Rectal smooth muscle tissue (tissue), 1 donor: ENCODE measurements around the gene RALY.

Source experiments
- H3K27ac ChIP-seq: one replicate; pipeline ENCODE4 v1.7.0; 2013; ENCODE audit warnings: low read depth, low read length, inconsistent platforms
- H3K27me3 ChIP-seq: one replicate; pipeline ENCODE4 v1.7.0; 2013; ENCODE audit warnings: low read length; ENCODE audit not compliant: control insufficient read depth, insufficient read depth
- H3K36me3 ChIP-seq: one replicate; pipeline ENCODE4 v1.7.0; 2013; ENCODE audit warnings: low read length; ENCODE audit not compliant: control insufficient read depth, insufficient read depth
- H3K4me1 ChIP-seq: one replicate; pipeline ENCODE4 v1.7.0; 2013; ENCODE audit warnings: low read length; ENCODE audit not compliant: control insufficient read depth, insufficient read depth
- H3K4me3 ChIP-seq: one replicate; pipeline ENCODE4 v1.7.0; 2013; ENCODE audit warnings: low read length
- H3K9ac ChIP-seq: one replicate; pipeline ENCODE4 v1.7.0; 2013; ENCODE audit warnings: low read length

RALY gene

DNA sequence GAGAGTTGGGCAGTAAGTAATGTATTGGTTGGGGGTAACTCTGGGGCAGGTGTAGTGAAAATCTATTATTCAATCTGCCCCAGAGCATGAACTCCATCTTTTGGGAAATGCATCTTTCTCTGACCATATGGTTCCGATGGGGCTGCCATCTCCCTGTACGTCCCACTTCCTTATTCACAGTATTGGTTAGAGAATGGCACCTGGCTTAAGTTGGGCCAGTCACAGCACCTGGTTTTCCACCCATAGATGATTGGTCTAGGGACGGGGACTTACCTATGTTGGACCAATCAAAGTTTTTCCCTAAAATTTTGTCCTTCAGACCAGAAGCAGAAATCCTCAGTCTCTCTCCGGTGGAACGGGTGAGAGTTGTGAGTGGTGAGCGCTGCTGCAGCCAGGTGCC, 2.2 kb upstream of the RALY start:
- H3K4me3 ChIP-seq, result no peak overlapping the region
- no peak overlapping the region for H3K27ac ChIP-seq
- H3K36me3 ChIP-seq, result no peaks in the 10 kb centered on the region
- no peaks in the 10 kb centered on the region for H3K27me3 ChIP-seq
- peaks cover 18% of the 10 kb centered on the region for H3K4me1 ChIP-seq
- no peak overlapping the region for H3K9ac ChIP-seq

DNA sequence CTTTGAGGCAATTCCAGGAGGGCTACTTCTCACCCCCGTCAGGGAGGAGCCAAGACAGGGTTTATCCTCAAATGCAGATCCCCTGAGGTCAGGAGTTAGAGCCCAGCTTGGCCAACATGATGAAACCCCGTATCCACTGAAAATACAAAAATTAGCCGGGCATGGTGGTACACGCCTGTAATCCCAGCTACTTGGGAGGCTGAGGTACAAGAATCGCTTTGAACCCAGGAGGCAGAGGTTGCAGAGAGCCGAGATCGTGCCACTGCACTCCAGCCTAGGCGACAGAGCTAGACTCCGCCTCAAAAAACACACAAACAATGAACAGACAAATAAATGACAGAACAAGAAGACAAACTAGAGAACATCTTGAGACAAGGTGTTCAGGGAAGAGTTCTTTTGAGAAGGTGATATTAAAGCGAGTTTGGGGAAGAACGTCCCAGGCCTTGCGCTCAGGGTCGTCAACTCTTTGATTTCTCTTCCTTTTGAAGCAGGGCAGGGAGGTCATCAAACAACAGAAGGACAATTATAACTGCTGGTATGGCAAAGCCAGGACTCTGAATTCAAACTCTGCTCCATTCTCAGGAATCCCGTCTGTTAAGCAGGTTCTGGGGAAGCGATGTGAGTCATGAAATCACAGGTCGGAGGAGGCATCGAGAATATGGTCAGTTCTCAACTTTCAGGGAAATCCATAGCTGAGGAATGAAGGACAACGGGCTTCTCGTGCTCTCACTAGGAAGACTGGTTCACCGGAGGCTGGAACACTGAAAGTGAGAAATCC, 1.4 kb upstream of the RALY start:
- Histone ChIP-seq H3K27me3 (no peaks in the 10 kb centered on the region), H3K27ac (peak overlapping the region; percentile 69)

DNA sequence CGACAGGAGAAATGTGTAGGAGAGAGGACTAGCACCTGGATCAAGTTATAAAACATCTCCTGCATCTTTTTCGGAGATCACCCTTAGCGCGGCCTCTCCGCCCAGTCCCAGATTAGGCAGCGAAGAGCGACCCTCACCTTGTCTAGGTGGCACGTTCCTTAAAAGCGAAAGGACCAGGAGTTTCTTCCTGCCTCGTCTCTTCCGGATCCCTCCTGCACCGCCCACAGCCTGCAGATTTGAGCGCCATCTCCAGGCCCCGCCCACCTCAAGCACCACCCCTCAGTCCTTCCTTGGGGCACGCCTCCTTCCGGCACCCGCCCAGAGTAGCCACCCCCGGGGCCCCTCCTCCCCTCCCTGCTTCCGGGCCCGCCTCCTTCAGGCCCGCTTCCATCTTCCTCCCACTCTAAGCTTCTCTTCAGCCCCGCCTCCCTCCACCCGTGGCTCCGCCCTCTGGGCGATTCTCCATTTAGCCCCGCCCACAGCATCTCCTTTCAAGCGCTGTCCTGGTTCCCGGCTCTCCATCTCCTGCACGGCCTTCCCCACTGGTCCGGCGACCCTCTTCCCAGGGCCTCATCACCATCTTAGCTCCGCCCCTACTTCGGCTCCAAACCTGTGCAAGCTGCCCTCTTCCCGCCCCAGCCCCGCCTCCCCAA, 662 bp upstream of the RALY start:
- H3K9ac ChIP-seq, result peak overlapping the region; percentile 53
- H3K4me1 ChIP-seq, result peaks cover 23% of the 10 kb centered on the region
- H3K27ac ChIP-seq, result peak overlapping the region; percentile 96
- H3K27me3 ChIP-seq, result no peaks in the 10 kb centered on the region
- peak overlapping the region; percentile 79 for H3K4me3 ChIP-seq
- H3K36me3 ChIP-seq, result no peaks in the 10 kb centered on the region

More for the DNA sequence above, 1.4 kb upstream of the RALY start:
- H3K9ac ChIP-seq, result peak overlapping the region; percentile 53
- H3K36me3 ChIP-seq, result no peaks in the 10 kb centered on the region
- peaks cover 23% of the 10 kb centered on the region for H3K4me1 ChIP-seq
- peak overlapping the region; percentile 57 for H3K4me3 ChIP-seq

DNA sequence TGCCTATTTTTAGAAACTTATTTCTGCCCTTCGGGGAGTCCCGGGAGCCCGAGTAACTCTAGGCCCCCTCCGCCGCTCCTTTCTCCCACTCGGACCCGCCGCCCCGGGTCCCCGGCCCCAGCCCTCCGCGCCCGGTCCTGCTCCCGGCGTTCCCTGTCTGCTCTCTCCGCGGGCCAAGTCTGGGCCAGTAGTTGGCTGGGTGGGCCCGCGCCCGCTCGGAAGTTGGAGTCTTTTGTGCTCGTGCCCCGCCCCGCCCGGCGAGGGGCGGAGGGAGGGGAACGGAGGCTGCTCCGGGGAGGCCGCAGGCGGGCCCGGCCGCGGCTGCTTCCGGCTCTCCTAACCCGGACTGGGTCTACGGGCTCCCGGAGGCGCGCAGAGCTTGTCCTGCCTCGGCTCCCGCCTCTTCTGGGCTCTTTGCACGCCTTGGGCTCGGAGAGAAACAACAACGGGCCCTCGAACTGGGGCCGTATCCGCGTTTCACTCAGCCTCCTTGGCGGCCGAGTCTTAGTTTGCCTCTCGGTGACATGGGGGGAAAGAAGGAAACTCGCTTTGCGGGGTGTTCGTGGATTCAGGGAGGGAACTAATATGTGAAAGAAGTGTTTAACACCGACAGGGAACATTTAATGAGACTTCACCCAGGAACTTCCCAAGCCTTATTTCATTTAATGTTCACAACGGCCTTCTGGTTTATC, 657 bp downstream of the RALY start:
- Histone ChIP-seq H3K27ac (peak overlapping the region; percentile 96), H3K4me3 (peak overlapping the region; percentile 79), H3K9ac (peak overlapping the region; percentile 76), H3K27me3 (no peaks in the 10 kb centered on the region), H3K36me3 (no peaks in the 10 kb centered on the region), H3K4me1 (peaks cover 27% of the 10 kb centered on the region)

DNA sequence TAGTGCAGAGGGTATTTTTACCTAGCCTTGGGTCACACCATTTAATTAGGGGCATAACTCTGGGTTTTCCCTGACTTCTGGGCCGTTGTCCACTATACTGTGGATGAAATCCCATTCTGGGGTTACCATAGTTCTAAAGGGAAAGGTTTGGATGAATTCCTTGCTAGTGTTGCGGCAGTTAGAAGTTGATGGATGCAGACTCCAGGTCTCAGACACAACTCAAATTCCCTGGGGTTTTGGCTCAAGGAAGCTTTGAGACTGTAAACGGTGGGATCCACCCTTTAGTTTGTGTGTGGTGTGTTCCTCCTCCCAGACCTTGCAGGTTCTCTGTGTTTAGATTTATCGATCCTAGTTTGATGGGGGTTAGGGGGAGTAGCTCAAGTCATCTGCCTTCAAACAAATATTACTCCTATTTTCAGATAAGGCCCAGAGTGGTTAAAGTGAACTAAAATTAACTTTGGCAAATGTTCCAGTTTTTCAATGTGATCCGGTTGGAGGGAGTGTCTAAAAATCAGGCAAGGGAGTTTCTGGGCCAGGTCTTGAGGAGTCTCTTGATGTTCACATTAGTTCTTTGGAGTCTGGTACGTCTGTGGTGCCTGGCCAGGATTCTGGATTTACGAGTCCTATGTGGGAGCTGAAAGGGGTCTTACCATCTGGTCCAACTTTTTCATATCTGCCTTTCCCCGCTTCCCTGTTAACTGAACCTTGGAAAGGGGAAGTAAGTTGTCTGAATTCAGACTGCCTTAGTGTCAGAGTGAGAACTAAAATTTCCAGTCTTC, 1.5 kb downstream of the RALY start:
- H3K36me3 ChIP-seq, result no peaks in the 10 kb centered on the region
- H3K4me1 ChIP-seq, result peaks cover 29% of the 10 kb centered on the region
- H3K9ac ChIP-seq, result peak overlapping the region; percentile 41
- H3K4me3 ChIP-seq, result peak overlapping the region; percentile 79
- H3K27me3 ChIP-seq, result no peaks in the 10 kb centered on the region
- H3K27ac ChIP-seq, result peak overlapping the region; percentile 96

DNA sequence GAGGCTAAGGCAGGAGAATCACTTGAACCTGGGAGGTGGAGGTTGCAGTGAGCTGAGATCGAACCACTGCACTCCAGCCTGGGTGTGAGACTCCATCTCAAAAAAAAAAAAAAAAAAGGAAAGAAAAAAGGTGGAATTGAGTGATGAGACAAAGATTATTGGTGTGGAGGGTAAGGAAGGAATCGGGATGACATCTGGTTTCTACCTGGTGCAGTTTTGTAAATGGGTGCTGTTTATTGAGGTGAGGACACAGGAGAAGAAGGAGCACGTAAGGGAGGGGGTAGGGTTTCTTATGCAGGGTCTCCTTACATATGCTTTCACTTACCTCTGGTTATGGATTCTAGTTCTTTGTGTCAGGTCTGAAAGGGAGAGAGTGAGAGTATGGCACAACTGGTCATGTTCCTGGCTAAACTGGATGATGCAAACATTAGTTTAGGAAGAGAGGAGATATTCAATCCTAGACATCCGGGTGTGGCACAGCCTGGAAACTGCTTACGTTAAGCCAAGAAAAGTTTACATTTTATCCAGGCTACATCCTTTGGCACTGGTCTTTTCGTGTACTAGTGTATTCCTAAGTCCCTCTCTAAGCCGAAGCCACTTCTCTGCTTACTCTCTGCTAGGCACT, 5.4 kb downstream of the RALY start:
- H3K4me1 ChIP-seq, result peaks cover 25% of the 10 kb centered on the region
- no peaks in the 10 kb centered on the region for H3K36me3 ChIP-seq
- no peaks in the 10 kb centered on the region for H3K27me3 ChIP-seq
- H3K4me3 ChIP-seq, result peak overlapping the region; percentile 21
- no peak overlapping the region for H3K27ac ChIP-seq
- H3K9ac ChIP-seq, result no peak overlapping the region

DNA sequence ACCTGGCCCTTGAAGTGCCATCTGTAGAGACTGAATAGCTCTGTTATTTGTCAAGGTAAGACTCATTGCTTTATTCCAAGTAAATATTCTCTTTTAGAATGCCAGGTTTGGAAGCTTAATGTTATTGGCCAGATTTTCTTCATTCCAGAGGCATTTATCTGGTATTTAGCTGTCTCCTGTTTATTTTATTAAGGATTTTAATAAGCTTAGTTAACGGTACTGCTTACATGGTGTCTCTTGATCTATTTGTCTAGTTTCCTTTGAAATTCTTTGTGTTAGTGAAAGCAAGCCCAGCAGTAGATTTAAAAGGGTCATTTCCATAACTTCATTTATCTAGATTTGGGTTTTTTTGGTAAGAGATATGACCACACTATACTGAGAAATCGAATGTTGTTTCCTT, 7.7 kb downstream of the RALY start:
- Histone ChIP-seq H3K36me3 (no peaks in the 10 kb centered on the region), H3K9ac (no peak overlapping the region), H3K4me3 (no peak overlapping the region), H3K27ac (no peak overlapping the region), H3K27me3 (no peaks in the 10 kb centered on the region), H3K4me1 (peaks cover 11% of the 10 kb centered on the region)

DNA sequence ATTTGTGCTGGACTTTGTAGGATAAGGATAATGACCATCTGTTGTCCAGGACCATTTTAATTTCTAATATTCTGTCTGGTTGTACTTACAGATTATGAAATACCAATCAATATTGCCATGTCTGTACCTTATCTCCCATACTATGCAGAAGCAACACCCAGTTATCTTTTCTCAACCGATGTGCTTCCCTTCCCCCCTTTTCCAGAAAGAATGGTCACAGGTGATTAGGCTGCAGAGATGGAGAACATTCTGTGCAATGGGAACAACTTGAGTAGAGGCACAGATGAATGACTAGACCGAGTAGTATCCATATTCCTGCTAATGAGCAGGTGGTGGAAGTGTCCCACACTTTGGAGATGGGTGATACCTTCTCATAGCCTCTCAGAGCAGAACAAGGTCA, 10.5 kb downstream of the RALY start:
- Histone ChIP-seq H3K4me3 (no peak overlapping the region), H3K4me1 (peaks cover 4% of the 10 kb centered on the region), H3K27ac (no peak overlapping the region), H3K9ac (no peak overlapping the region), H3K27me3 (no peaks in the 10 kb centered on the region), H3K36me3 (no peaks in the 10 kb centered on the region)

DNA sequence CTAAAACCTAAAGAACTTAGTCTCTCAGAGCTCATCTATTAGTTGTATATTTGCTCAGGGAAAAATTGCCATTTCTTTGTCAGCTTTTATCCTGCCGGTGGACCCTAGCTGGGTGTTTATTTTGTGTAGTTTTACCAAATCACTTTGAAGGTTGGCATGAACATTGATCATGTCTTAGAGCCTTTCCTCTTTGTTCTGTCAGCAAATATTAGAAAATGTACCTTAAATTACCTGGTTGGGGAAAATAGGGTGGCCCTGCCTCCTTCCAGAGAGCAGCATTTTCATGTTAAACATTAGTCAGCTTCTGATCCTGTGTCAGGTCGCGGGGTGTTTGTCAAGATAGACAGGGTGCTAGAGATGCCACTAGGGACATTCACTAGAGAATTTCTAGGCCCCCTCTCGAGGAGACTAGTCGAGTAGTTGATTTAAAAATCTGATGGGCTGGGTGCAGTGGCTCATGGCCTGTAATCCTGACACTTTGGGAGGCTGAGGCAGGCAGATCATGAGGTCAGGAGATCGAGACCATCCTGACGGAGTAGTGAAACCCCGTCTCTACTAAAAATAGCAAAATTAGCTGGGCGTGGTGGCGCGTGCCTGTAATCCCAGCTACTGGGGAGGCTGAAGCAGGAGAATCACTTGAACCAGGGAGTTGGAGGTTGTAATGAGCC, 11.2 kb downstream of the RALY start:
- no peaks in the 10 kb centered on the region for H3K4me1 ChIP-seq
- no peaks in the 10 kb centered on the region for H3K27me3 ChIP-seq
- no peak overlapping the region for H3K27ac ChIP-seq
- H3K9ac ChIP-seq, result no peak overlapping the region
- no peak overlapping the region for H3K4me3 ChIP-seq
- no peaks in the 10 kb centered on the region for H3K36me3 ChIP-seq

DNA sequence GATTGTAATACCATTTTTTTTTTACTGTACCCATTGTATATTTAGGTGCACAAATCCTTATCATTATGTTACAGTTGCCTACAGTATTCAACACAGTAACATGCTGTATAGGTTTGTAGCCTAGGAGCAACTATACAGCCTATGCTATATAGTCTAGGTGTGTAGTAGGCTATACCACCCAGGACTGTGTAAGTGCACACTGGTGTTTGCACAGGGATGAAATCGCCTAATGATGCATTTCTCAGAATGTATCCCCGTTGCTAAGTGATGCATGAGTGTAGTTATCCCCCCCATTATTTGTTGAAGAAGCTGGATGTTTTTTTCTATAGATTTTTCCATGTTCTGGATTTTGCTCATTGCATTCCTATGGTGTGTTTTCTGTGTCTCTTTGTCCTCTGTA, 12.9 kb downstream of the RALY start:
- H3K27ac ChIP-seq, result no peak overlapping the region
- no peaks in the 10 kb centered on the region for H3K36me3 ChIP-seq
- no peaks in the 10 kb centered on the region for H3K27me3 ChIP-seq
- no peak overlapping the region for H3K4me3 ChIP-seq
- no peak overlapping the region for H3K9ac ChIP-seq
- peaks cover 2% of the 10 kb centered on the region for H3K4me1 ChIP-seq

DNA sequence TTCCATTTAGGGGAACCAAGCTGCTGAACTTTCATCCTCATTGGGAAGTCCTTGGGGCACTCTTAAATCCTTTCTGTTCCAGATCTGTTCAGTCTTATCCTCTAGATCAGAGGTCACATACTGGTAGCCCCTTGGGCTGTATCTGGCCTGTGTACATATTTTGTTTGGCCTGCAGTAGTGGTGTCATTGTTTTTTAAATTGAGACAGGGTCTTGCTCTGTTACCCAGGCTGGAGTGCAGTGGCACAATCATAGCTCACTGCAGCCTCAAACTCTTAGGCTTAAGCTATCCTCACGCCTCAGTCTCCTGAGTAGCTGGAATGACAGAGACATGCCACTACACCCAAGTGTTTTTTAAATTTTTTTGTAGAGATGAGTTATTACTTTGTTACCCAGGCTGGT, 14.8 kb downstream of the RALY start:
- peaks cover 6% of the 10 kb centered on the region for H3K4me1 ChIP-seq
- H3K27me3 ChIP-seq, result no peaks in the 10 kb centered on the region
- no peaks in the 10 kb centered on the region for H3K36me3 ChIP-seq
- H3K9ac ChIP-seq, result no peak overlapping the region
- H3K27ac ChIP-seq, result no peak overlapping the region
- H3K4me3 ChIP-seq, result no peak overlapping the region
